Ovary (tissue), 3 donors: ENCODE data around the gene PTGR1.

Source experiments
- CTCF ChIP-seq, 3 donors: fragments of 450-650 bp in 2 of 3; fragments of 200-600 bp in 1 of 3; IDR thresholded peaks; one replicate each; pipeline versions ENCODE4 v1.5.1 to v1.8.0; 2016 to 2022; ENCODE audit warnings: antibody characterized with exemption in 3 of 3, mild to moderate bottlenecking in 1 of 3
- POLR2A ChIP-seq: fragments of 450-650 bp; IDR thresholded peaks from one replicate; pipeline ENCODE4 v1.6.1; 2017; ENCODE audit warnings: antibody characterized with exemption, mild to moderate bottlenecking, moderate library complexity
- donor health status: DM: no; HTN: no; CAD: no.

GRCh38 chr9:111627260-111627963, 28.0 kb upstream of the PTGR1 start:
- TF ChIP-seq CTCF (IDR thresholded peaks at IDR 0.05) (no peak), POLR2A (no peak)
